Stimulated activated naive B cell treated with anti-CD40 and anti-IgM and Interleukin-4, amounts not matched to agents 10 μg/mL and 1 μg/mL and 100 μg/mL, for 72 hours (primary cell): ENCODE data around the gene CNPY3.
A peak's percentile ranks its signal among the peaks of the same experiment; 100 is the strongest.

Source experiments
- ATAC-seq, 2 donors: fragments of 150-1000 bp; cut with Tn5 transposase; replicated peaks; 2 replicates each; pipeline ENCODE4 v1.10.0; 2021; ENCODE audit warnings: moderate library complexity in 1 of 2
- DNase-seq: peaks from one replicate; pipeline ENCODE4 v3.0.0; 2021
- H3K27ac Mint-ChIP-seq: one replicate; pipeline ENCODE4 v1.8.0; 2022; ENCODE audit warnings: mild to moderate bottlenecking, mixed read lengths
- H3K27me3 Mint-ChIP-seq, 2 donors: one replicate each; pipeline ENCODE4 v1.8.0; 2022; ENCODE audit warnings: mixed read lengths in 2 of 2
- H3K36me3 Mint-ChIP-seq, 2 donors: one replicate each; pipeline ENCODE4 v1.8.0; 2022; ENCODE audit warnings: mixed read lengths in 2 of 2, mild to moderate bottlenecking in 1 of 2
- H3K4me1 Mint-ChIP-seq, 2 donors: one replicate each; pipeline ENCODE4 v1.8.0; 2022; ENCODE audit warnings: mixed read lengths in 2 of 2, mild to moderate bottlenecking in 1 of 2
- H3K4me3 Mint-ChIP-seq, 2 donors: one replicate each; pipeline ENCODE4 v1.8.0; 2022; ENCODE audit warnings: mild to moderate bottlenecking in 2 of 2, mixed read lengths in 2 of 2, moderate library complexity in 1 of 2
- H3K9me3 Mint-ChIP-seq, 2 donors: one replicate each; pipeline ENCODE4 v1.8.0; 2022; ENCODE audit warnings: mixed read lengths in 2 of 2, mild to moderate bottlenecking in 1 of 2

The CNPY3 gene

GRCh38 chr6:42971746-42972327 lies 42.6 kb downstream of the CNPY3 start:
- Mint-ChIP-seq H3K27ac (peak overlapping the region; percentile 21), H3K27me3 (no peaks in the 10 kb centered on the region), H3K9me3 (no peaks in the 10 kb centered on the region), H3K36me3 (peaks cover 44 to 64% of the 10 kb centered on the region in 2 donors), H3K4me1 (peaks cover 18 to 40% of the 10 kb centered on the region in 2 donors), H3K4me3 (peak overlapping the region in 1 of 2 donors; percentile 43)
- DNase-seq (no peak), ATAC-seq (no peak)

GRCh38 chr6:42973926-42974325 lies 44.6 kb downstream of the CNPY3 start:
- Mint-ChIP-seq H3K36me3 (peaks cover 38 to 54% of the 10 kb centered on the region in 2 donors), H3K27ac (peak overlapping the region; percentile 47), H3K4me3 (no peak overlapping the region), H3K4me1 (peaks cover 20 to 54% of the 10 kb centered on the region in 2 donors), H3K27me3 (no peaks in the 10 kb centered on the region), H3K9me3 (no peaks in the 10 kb centered on the region)
- DNase-seq: no peak
- no peak for ATAC-seq

DNA sequence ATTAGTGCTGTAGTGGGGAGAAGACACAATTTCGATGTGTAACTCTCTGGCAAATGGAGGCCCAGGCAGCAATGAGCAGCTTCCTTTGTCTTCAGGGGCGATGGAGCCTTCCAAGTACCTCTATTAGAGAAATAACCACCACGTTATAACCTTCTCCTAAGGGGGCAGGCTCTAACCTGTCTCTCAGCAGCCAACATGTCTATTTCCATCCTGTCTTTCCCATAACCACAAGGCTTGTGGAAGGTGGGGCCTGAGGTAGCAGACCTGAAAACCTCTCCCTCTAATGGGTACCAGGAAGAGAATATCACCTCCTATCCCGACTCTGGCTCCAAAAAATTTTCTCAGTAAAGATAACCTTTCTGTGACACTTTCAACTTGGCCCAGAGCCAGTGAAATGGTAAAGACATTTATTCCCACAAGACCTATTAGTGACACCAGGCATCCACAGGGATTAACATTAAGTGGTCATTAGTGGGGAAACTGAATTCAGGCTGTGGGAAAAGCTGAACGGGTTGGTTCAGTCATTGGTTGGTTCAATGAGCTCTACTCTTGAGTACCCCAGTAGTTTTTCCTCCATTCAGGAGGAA lies 45.7 kb downstream of the CNPY3 start:
- peaks cover 35 to 46% of the 10 kb centered on the region in 2 donors for H3K36me3 Mint-ChIP-seq
- no peak for ATAC-seq
- no peak overlapping the region for H3K27ac Mint-ChIP-seq
- DNase-seq: no peak
- H3K27me3 Mint-ChIP-seq: no peaks in the 10 kb centered on the region
- H3K4me1 Mint-ChIP-seq: peaks cover 20 to 63% of the 10 kb centered on the region in 2 donors
- no peaks in the 10 kb centered on the region for H3K9me3 Mint-ChIP-seq
- H3K4me3 Mint-ChIP-seq: no peak overlapping the region

- Mint-ChIP-seq H3K4me1 (peaks cover 13 to 48% of the 10 kb centered on the region in 2 donors), H3K27me3 (no peaks in the 10 kb centered on the region), H3K36me3 (peaks cover 24 to 25% of the 10 kb centered on the region in 2 donors), H3K4me3 (peak overlapping the region; percentile 87 to 94), H3K9me3 (no peaks in the 10 kb centered on the region), H3K27ac (peak overlapping the region; percentile 95)
- peak in 1 of 2 donors; percentile 20 for ATAC-seq
- DNase-seq: no peak
These were observed 49.2 kb downstream of the CNPY3 start for GRCh38 chr6:42978487-42978838.

DNA sequence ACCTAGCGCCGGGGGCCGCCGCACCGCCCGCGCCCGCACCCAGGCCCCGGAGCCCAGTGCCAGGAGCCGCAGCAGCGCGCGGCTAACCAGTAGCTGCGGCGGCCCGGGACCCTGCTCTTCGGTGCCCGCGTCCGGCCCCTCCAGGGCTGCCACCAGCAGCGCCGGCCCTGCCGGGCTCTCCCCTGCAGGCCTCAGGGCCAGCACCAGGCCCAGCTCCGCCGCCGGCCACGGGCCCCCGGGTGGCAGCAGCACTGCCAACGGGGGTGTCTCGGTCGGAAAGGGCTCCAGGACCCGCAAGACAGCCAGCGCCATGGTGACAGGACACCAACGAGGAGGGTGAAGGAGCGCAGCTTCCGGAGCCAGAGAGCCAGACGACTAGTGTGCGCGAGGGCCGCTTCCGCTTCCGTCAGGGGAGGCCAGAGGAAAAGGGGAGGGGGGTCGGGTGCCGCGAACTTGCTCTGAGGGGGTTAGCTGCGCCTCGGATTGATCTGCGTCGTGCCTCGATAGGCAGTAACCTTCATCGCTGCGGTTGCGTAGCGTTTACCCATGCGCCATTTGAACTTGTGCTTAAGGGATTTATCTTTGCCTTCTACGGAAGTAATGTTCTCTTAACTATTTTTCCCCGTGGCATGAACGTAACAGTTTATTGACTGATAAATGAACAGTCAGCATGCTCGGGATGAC lies 49.7 kb downstream of the CNPY3 start, which contains the start of gene PEX6:
TSS of gene PEX6 (minus strand) at position 343 of the 684 bp plus-strand sequence. CDS start at position 312, 31 bp downstream.
- Mint-ChIP-seq H3K27me3 (no peaks in the 10 kb centered on the region), H3K36me3 (peaks cover 19 to 20% of the 10 kb centered on the region in 2 donors), H3K27ac (peak within 1 kb of the TSS; percentile 97), H3K4me1 (peaks cover 16 to 50% of the 10 kb centered on the region in 2 donors), H3K4me3 (peak within 1 kb of the TSS; percentile 88 to 94), H3K9me3 (no peaks in the 10 kb centered on the region)
- ATAC-seq (peak; percentile 95 to 97), DNase-seq (peak; percentile 90)

- ATAC-seq: peak; percentile 15 to 17
- DNase-seq: no peak
- Mint-ChIP-seq H3K27ac (peak overlapping the region; percentile 97), H3K9me3 (no peaks in the 10 kb centered on the region), H3K4me1 (peaks cover 16 to 50% of the 10 kb centered on the region in 2 donors), H3K4me3 (peak overlapping the region; percentile 88 to 94), H3K36me3 (peaks cover 16 to 19% of the 10 kb centered on the region in 2 donors), H3K27me3 (no peaks in the 10 kb centered on the region)
These were observed 50.4 kb downstream of the CNPY3 start for GRCh38 chr6:42979523-42980177.

DNA sequence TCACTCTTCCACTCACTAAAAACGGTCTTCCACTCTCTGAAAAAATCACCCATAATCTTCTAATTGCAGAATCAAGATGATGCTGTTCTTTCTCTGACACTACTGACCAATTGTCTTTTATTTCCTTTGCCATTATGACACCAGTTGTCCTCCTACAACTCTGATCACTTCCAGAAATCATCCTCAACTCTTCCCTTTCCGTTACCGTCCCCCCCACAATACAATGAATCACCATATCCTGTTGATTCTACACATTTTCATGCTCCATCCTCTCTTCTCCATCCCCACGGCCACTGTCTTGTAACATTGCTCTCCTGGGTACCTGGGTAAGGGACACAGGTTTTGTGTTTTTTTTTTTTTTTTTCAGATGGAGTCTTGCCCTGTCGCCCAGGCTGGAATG lies 52.6 kb downstream of the CNPY3 start:
- H3K36me3 Mint-ChIP-seq: peaks cover 10 to 16% of the 10 kb centered on the region in 2 donors
- H3K27ac Mint-ChIP-seq: no peak overlapping the region
- H3K9me3 Mint-ChIP-seq: no peaks in the 10 kb centered on the region
- no peaks in the 10 kb centered on the region for H3K27me3 Mint-ChIP-seq
- H3K4me3 Mint-ChIP-seq: no peak overlapping the region
- DNase-seq: no peak
- H3K4me1 Mint-ChIP-seq: peaks cover 25 to 50% of the 10 kb centered on the region in 2 donors
- no peak for ATAC-seq

DNA sequence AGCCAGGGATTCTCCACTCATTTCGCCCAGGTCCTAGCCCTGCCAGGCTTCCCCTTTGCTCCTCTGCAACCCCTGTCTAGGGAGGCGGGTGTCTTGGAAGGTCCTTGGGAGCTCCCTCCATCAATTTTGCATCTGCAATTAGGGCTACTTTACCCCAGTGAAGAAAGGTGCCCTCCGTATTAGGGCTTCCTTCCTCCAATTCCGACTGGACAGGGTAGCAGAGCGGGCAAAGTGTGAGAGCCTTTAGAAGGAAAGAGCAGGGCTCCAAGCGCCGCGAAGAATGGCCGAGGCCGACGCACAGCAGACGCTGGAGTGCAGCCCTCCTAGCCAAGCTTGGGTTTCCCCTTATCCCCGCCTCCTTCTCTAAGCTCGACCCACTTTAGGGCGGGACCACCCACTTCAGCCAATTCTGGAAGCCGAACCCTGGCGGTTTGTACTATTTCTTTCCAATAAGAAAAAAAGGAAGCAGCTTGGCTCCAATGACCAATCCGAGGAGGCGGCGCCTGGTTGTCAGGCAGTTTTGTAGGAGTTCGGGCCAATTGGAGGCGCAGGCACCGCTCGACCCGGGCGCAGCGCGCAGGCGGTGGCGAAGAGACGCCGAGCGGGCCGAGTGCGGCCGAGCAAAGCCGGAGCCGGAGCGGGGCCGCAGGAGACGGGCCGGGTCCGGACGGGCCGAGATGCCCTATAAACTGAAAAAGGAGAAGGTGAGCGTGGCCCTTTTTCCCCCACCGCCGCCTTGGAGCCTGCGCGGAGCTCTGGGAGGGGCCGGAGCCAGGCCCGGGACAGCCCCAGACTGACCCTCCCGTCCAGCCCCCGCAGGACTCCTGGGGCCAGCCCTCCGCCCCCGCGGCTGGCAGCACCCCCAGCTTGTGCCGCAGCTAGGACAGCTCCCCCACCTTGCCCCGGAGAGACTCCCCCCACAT lies 55.0 kb downstream of the CNPY3 start, which contains the start of gene PPP2R5D:
TSS of gene PPP2R5D (plus strand) at position 570 of the 923 bp plus-strand sequence. CDS start at position 678, 108 bp downstream.
- peak within 1 kb of the TSS; percentile 86 to 87 for H3K4me3 Mint-ChIP-seq

GRCh38 chr6:42984924-42985475 lies 55.7 kb downstream of the CNPY3 start:
- H3K27me3 Mint-ChIP-seq: no peaks in the 10 kb centered on the region
- H3K36me3 Mint-ChIP-seq: peaks cover 10 to 18% of the 10 kb centered on the region in 2 donors
- H3K4me1 Mint-ChIP-seq: peaks cover 26 to 43% of the 10 kb centered on the region in 2 donors
- peak overlapping the region; percentile 86 to 87 for H3K4me3 Mint-ChIP-seq
- DNase-seq (peak; percentile 6), ATAC-seq (no peak)
- peak overlapping the region; percentile 39 for H3K27ac Mint-ChIP-seq
- no peaks in the 10 kb centered on the region for H3K9me3 Mint-ChIP-seq

More for the DNA sequence above, 55.0 kb downstream of the CNPY3 start, which contains the start of gene PPP2R5D:
- H3K27me3 Mint-ChIP-seq: no peaks in the 10 kb centered on the region
- DNase-seq (peak; percentile 96), ATAC-seq (peak; percentile 92 to 95)
- H3K9me3 Mint-ChIP-seq: no peaks in the 10 kb centered on the region
- H3K36me3 Mint-ChIP-seq: peaks cover 6 to 12% of the 10 kb centered on the region in 2 donors
- peaks cover 28 to 50% of the 10 kb centered on the region in 2 donors for H3K4me1 Mint-ChIP-seq
- H3K27ac Mint-ChIP-seq: peak within 1 kb of the TSS; percentile 97

DNA sequence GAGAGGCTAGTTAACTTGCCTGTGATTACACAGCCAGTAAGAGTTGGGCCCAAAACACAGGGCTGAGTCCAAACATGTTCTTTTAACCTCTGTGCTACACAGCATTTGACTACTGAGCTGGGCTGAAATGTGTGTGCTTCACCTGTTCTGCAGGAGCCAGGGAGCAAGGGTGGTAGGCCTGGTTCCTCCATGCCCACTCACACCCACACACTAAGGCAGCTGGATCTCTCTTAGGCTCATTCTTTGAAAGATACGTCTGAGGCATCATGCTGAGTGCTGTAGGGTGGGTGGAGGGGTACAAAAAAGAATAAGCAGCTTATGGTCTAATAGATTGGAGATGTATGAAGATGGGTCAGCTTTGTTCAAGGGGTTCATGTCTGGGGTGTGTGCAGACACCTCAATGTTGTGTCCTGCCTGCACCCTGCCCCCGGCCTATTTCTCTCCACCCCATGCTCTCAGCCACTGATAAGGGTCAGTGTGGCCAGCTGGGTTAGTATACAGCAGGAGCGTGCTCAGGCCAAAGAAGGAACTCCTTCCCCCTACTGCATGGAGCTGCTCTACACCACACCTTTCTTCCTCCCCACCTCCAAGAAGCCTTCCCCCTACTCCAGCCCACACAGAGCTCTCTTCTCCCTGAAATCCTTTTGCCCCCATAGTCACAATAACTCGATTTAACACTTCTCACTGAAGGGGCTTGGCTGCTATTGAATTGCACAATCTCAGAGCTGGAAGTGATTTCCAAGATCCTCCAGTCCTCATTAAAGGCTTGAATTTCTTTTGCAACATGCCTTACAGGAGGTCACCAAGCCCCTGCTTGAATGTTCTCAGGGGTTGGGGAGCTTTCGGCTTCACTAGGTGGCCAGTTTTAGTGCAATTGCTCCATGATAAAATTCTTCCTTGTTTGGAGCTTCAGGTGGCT lies 58.5 kb downstream of the CNPY3 start:
- peaks cover 18 to 28% of the 10 kb centered on the region in 2 donors for H3K36me3 Mint-ChIP-seq
- no peaks in the 10 kb centered on the region for H3K27me3 Mint-ChIP-seq
- peak overlapping the region; percentile 15 for H3K27ac Mint-ChIP-seq
- peaks cover 25 to 42% of the 10 kb centered on the region in 2 donors for H3K4me1 Mint-ChIP-seq
- DNase-seq (no peak), ATAC-seq (no peak)
- no peak overlapping the region for H3K4me3 Mint-ChIP-seq
- H3K9me3 Mint-ChIP-seq: no peaks in the 10 kb centered on the region

- peaks cover 27 to 44% of the 10 kb centered on the region in 2 donors for H3K4me1 Mint-ChIP-seq
- no peaks in the 10 kb centered on the region for H3K27me3 Mint-ChIP-seq
- no peak overlapping the region for H3K4me3 Mint-ChIP-seq
- peaks cover 20 to 30% of the 10 kb centered on the region in 2 donors for H3K36me3 Mint-ChIP-seq
- DNase-seq (no peak), ATAC-seq (no peak)
- no peak overlapping the region for H3K27ac Mint-ChIP-seq
- no peaks in the 10 kb centered on the region for H3K9me3 Mint-ChIP-seq
These were observed 59.3 kb downstream of the CNPY3 start for GRCh38 chr6:42988486-42989020.
